Smooth muscle cell of the coronary artery (primary cell): ENCODE measurements around the gene PROCA1. TPM values are rescaled to one million over a fixed set of nuclear protein-coding genes. Genes with fewer than 3 reads are reported as not detected.

Source experiments
- total RNA-seq: library from RNA; depleted of rRNA; stranded (reverse); fragments of >200 nt; gene quantifications from 2 replicates; pipeline ENCODE4 v1.2.3, GENCODE V29; 2014; ENCODE audit warnings: low replicate concordance

Gene PROCA1
- 0.90 and 1.4 TPM in 2 replicates for total RNA-seq

GRCh38 chr17:28711723-28712031 is at the start of gene PROCA1:
Gene PROCA1 (minus strand): TSS chr17:28711888. CDS start chr17:28711660, 228 bp downstream.

GRCh38 chr17:28743243-28744103 is 31.8 kb upstream of the PROCA1 start, which contains the start of gene TRAF4:
Gene TRAF4 (plus strand): TSS chr17:28744011. CDS start chr17:28744113, 102 bp downstream.

GRCh38 chr17:28728364-28729200 is 16.9 kb upstream of the PROCA1 start, which contains the start of gene NEK8:
Gene NEK8 (plus strand): TSS chr17:28728788. CDS start chr17:28728814, 26 bp downstream.

GRCh38 chr17:28726226-28726626 is 14.5 kb upstream of the PROCA1 start, which contains the start of gene TLCD1:
Gene TLCD1 (minus strand): TSS chr17:28726233. CDS start chr17:28726097, 136 bp downstream.

GRCh38 chr17:28717578-28718332 is 6.1 kb upstream of the PROCA1 start, which contains the start of gene RAB34:
Gene RAB34 (minus strand): TSS chr17:28717868. CDS start chr17:28717266, 602 bp downstream.

GRCh38 chr17:28661635-28662526 is 49.8 kb downstream of the PROCA1 start, which contains the start of the genes SDF2 and SUPT6H:
Gene SDF2 (minus strand): TSS chr17:28661906. CDS start chr17:28661876, 30 bp downstream.
Gene SUPT6H (plus strand): TSS chr17:28662205. CDS start chr17:28673402, 11,197 bp downstream.

Other genes starting within 250 kb of the PROCA1 start
- gene SLC13A2, start 238.2 kb downstream of the PROCA1 start, total RNA-seq: not detected in 2 replicates
- gene FOXN1, start 205.5 kb downstream of the PROCA1 start, total RNA-seq: not detected in 2 replicates
- gene UNC119, start 159.3 kb downstream of the PROCA1 start, total RNA-seq: 13.7 and 22.3 TPM in 2 replicates
- gene PIGS, start 140.4 kb downstream of the PROCA1 start, total RNA-seq: 48.4 and 53.0 TPM in 2 replicates
- 54.3 and 98.8 TPM in 2 replicates for gene ALDOC, start 135.0 kb downstream of the PROCA1 start, total RNA-seq
- gene SPAG5, start 112.9 kb downstream of the PROCA1 start, total RNA-seq: 2.9 and 13.4 TPM in 2 replicates
- gene RSKR, start 97.7 kb downstream of the PROCA1 start, total RNA-seq: 3.1 and 6.8 TPM in 2 replicates
- 120 and 163 TPM in 2 replicates for gene BLTP2, start 66.7 kb downstream of the PROCA1 start, total RNA-seq
- 68.5 and 111 TPM in 2 replicates for gene SDF2, start 50.0 kb downstream of the PROCA1 start, total RNA-seq
- 41.9 and 53.5 TPM in 2 replicates for gene SUPT6H, start 49.7 kb downstream of the PROCA1 start, total RNA-seq
- gene RAB34, start 6.0 kb upstream of the PROCA1 start, total RNA-seq: 115 and 204 TPM in 2 replicates
- gene RPL23A, start 8.1 kb upstream of the PROCA1 start, total RNA-seq: 906 and 1,571 TPM in 2 replicates
- gene TLCD1, start 14.3 kb upstream of the PROCA1 start, total RNA-seq: 4.4 and 5.3 TPM in 2 replicates
- gene NEK8, start 16.9 kb upstream of the PROCA1 start, total RNA-seq: 5.3 and 8.4 TPM in 2 replicates
- 27.1 and 39.2 TPM in 2 replicates for gene TRAF4, start 32.1 kb upstream of the PROCA1 start, total RNA-seq
- 0.70 and 2.3 TPM in 2 replicates for gene FAM222B, start 130.9 kb upstream of the PROCA1 start, total RNA-seq
- gene ERAL1, start 143.1 kb upstream of the PROCA1 start, total RNA-seq: 11.1 and 18.9 TPM in 2 replicates
- 38.0 and 80.1 TPM in 2 replicates for gene FLOT2, start 185.8 kb upstream of the PROCA1 start, total RNA-seq
- 2.0 and 3.6 TPM in 2 replicates for gene DHRS13, start 191.2 kb upstream of the PROCA1 start, total RNA-seq
- gene PHF12, start 239.6 kb upstream of the PROCA1 start, total RNA-seq: 5.7 and 12.0 TPM in 2 replicates